Mammary epithelial cell (primary cell): ENCODE measurements around the gene FBXL7.

Experiments used
- EZH2 ChIP-seq: IDR thresholded peaks from 2 replicates; pipeline ENCODE4 v1.6.1; 2012; ENCODE audit warnings: low read length, inconsistent platforms, borderline replicate concordance
- TF ChIP-seq, protein P1 (sequence below), 2 donors: IDR thresholded peaks in 1 of 2; conservative IDR thresholded peaks in 1 of 2; 2 replicates each; pipeline ENCODE4 v1.5.1; 2011 to 2012; ENCODE audit warnings: inconsistent platforms in 2 of 2, low read length in 2 of 2, mild to moderate bottlenecking in 2 of 2, control low read depth in 1 of 2, low read depth in 1 of 2; ENCODE audit not compliant: insufficient read depth in 1 of 2; ENCODE audit errors: extremely low read depth in 1 of 2

DNA sequence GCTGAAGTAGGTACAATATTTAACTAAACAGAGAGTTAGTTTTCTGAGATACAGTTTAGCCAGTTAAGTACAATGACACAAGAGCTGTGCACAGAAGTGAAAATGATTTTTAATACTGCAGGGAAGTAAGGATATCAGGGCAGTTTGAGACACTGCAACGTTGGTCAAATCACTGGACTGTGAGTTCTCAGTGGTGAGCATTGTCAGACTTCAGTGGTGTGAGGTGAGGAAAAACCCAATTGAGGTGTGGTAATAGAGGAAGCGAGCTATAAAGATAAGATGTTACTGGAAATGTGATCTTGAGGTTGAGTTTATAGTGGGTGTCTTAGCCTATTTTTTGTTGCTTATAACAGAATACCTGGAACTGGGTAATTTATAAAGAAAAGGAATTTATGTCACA is 12.8 kb upstream of the FBXL7 start:
- TF ChIP-seq, protein P1, sequence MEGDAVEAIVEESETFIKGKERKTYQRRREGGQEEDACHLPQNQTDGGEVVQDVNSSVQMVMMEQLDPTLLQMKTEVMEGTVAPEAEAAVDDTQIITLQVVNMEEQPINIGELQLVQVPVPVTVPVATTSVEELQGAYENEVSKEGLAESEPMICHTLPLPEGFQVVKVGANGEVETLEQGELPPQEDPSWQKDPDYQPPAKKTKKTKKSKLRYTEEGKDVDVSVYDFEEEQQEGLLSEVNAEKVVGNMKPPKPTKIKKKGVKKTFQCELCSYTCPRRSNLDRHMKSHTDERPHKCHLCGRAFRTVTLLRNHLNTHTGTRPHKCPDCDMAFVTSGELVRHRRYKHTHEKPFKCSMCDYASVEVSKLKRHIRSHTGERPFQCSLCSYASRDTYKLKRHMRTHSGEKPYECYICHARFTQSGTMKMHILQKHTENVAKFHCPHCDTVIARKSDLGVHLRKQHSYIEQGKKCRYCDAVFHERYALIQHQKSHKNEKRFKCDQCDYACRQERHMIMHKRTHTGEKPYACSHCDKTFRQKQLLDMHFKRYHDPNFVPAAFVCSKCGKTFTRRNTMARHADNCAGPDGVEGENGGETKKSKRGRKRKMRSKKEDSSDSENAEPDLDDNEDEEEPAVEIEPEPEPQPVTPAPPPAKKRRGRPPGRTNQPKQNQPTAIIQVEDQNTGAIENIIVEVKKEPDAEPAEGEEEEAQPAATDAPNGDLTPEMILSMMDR (conservative IDR thresholded peaks at IDR 0.05 in 1 of 2, IDR thresholded peaks at IDR 0.05 in 1 of 2; ENCODE audit: extremely low read depth in 1 of 2, insufficient read depth in 1 of 2, low read depth in 1 of 2, low read length in 2 of 2) = no peak
- TF ChIP-seq EZH2 = no peak
